LNCaP clone FGC (cell line): ENCODE data around the gene AP4S1.

Source experiments
- DNase-seq: peaks from one replicate; pipeline ENCODE4 v3.0.0-alpha.2; 2011; ENCODE audit warnings: low read depth
- H3K4me3 ChIP-seq: 2 replicates; pipeline ENCODE4 v1.5.1; 2011; ENCODE audit warnings: mild to moderate bottlenecking, low read depth, low read length, control low read depth
- CTCF ChIP-seq: IDR thresholded peaks from 2 replicates; pipeline ENCODE4 v1.5.1; 2012; ENCODE audit warnings: mild to moderate bottlenecking; ENCODE audit not compliant: control insufficient read depth, insufficient read depth; ENCODE audit errors: extremely low read depth

AP4S1 gene

GRCh38 chr14:30988509-30988908 lies 36.9 kb upstream of the AP4S1 start:
- no peak for DNase-seq
- no peak overlapping the region for H3K4me3 ChIP-seq
- TF ChIP-seq CTCF = no peak

GRCh38 chr14:30990770-30991169 lies 34.7 kb upstream of the AP4S1 start:
- no peak overlapping the region for H3K4me3 ChIP-seq
- no peak for DNase-seq
- no peak for TF ChIP-seq CTCF

DNA sequence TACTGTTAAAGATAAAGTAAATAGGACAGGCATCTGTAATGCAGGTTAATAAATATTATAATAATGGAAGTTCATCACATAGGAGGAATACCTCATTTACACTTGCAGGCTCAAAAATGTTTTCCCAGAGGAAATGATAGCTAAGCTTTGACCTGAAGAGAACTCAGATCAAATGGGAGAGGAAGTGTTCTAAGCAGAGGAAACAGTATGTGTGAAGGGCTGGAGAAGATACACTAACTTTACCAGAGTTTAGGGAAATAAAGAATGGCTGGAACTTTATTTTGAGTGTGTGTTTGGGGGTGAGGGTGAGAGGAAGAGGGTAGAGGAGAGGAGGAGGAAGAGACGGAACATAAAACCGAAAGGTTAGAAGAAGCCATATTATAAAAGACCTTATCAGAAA lies 34.0 kb upstream of the AP4S1 start:
- no peak for DNase-seq
- no peak overlapping the region for H3K4me3 ChIP-seq
- no peak for TF ChIP-seq CTCF

DNA sequence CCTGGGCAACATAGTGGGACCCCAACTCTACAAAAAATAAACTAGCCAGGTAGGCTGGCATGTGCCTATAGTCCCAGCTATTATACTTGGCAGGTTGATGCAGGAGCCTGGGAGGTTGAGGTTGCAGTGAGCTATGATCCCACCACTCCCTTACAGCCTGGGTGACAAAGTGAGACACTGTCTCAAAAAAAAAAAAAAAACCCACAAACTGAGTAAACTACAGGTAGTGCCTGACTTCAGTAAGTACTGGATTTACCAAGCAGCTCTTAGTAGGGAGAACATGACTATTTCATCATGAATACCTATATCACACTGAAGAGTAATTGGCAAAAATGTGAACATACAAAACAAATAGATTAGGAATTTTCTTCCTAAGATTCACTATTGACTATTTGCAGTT lies 32.4 kb upstream of the AP4S1 start:
- TF ChIP-seq CTCF = no peak
- H3K4me3 ChIP-seq = no peak overlapping the region
- no peak for DNase-seq

GRCh38 chr14:30994681-30995620 lies 30.5 kb upstream of the AP4S1 start:
- no peak for DNase-seq
- no peak overlapping the region for H3K4me3 ChIP-seq
- no peak for TF ChIP-seq CTCF

GRCh38 chr14:30995689-30996088 lies 29.8 kb upstream of the AP4S1 start:
- H3K4me3 ChIP-seq = no peak overlapping the region
- no peak for TF ChIP-seq CTCF
- DNase-seq = no peak
